Left lung (tissue), 10 donors: ENCODE data around the gene HSD17B8. TPM values are rescaled to one million over a fixed set of nuclear protein-coding genes. Genes with fewer than 3 reads are reported as not detected.
A peak's percentile ranks its signal among the peaks of the same experiment; 100 is the strongest.

Experiments used
- ATAC-seq: fragments of 200-7000 bp; cut with Tn5 transposase; one replicate; pipeline ENCODE4 v1.9.1; 2020; ENCODE audit warnings: moderate library complexity
- DNase-seq, 4 donors: peaks; one replicate each; pipeline ENCODE4 v3.0.0-alpha.2; 2013 to 2020
- H3K27ac ChIP-seq, 2 donors: fragments of 200-600 bp; sonication (generic) in 1 of 2; one replicate each; pipeline versions ENCODE4 v1.5.0 to v1.8.0; 2020 to 2021
- H3K27me3 ChIP-seq, 2 donors: fragments of 200-600 bp; sonication (generic) in 1 of 2; one replicate each; pipeline versions ENCODE4 v1.5.0 to v1.8.0; 2020 to 2021
- H3K36me3 ChIP-seq, 2 donors: fragments of 200-600 bp; sonication (generic) in 1 of 2; one replicate each; pipeline versions ENCODE4 v1.5.0 to v1.8.0; 2020 to 2021
- H3K4me1 ChIP-seq, 2 donors: fragments of 200-600 bp; one replicate each; pipeline ENCODE4 v1.8.0; 2021
- H3K4me3 ChIP-seq, 2 donors: fragments of 200-600 bp; sonication (generic) in 1 of 2; one replicate each; pipeline versions ENCODE4 v1.5.0 to v1.8.0; 2020 to 2021; ENCODE audit warnings: mild to moderate bottlenecking in 1 of 2
- H3K9me3 ChIP-seq, 2 donors: fragments of 200-600 bp; sonication (generic) in 1 of 2; one replicate each; pipeline versions ENCODE4 v1.5.0 to v1.8.0; 2020 to 2021
- intact Hi-C, 2 donors: fragments of 100-400 bp; cut with DNase I; formaldehyde crosslinking; loops; one replicate each; pipeline versions ENCODE4 v1.11.2 to v1.14.2; 2022
- polyA plus RNA-seq, 6 donors: library from polyadenylated mRNA; unstranded; fragments of 120-200 nt; gene quantifications; one replicate each; pipeline ENCODE4 v1.2.1, GENCODE V29; 2013; ENCODE audit not compliant: insufficient read length in 6 of 6
- total RNA-seq, 2 donors: library from RNA; stranded (reverse); fragmentation: NEBNext Ultra II Directional; extraction: Animal tissue kit (Norgen Biotek cat#: 25700); gene quantifications; one replicate each; pipeline ENCODE4 v1.2.1, GENCODE V29; 2021
- TF ChIP-seq, protein P1 (sequence below), 2 donors: fragments of 200-600 bp; sonication (generic) in 1 of 2; IDR thresholded peaks; one replicate each; pipeline versions ENCODE4 v1.5.0 to v1.8.0; 2021; ENCODE audit warnings: antibody characterized with exemption in 2 of 2
- donor health status: DM: no; HTN: yes; CAD: no.
- donor health status: DM: no; HTN: no; CAD: no.

The HSD17B8 gene
- total and polyA plus RNA-seq, 8 donors = 13.5 to 27.0 (median 20.8) TPM

DNA sequence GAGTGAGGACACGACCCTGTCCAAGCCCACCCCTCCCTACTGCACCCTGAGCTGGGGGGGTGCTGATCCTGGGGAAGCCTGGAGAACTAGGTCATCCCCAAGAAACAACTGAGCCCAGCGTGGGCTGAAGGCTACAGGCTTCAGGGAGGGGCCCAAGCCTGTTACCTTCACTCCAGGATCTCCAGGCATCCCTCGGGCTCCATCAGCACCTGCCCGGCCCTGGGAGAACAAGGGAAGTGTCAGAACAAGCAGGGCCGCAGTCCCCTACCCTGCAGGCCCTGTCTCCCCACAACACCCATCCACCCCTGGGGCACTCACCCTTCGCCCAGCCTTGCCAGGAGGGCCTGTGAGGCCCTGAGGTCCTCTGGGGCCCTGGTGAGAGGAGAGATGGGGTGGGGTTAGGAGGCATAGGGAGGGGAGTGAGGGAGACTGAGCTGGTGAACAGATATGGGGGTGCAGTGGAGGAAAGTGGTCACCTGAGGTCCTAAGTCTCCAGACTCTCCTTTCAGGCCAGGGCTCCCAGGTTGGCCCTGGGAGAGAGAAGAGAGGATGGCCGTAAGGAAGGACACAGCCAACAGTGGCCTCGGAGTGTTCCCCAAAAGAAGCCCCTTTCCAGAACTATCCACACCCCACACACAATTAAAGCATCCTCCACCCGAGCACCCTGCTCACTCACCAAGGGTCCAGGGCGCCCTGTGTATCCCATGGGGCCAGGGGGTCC, 25.5 kb upstream of the HSD17B8 start:
- peaks cover 0 to 8% of the 10 kb centered on the region in 2 donors for H3K4me1 ChIP-seq
- H3K27ac ChIP-seq = no peak overlapping the region
- DNase-seq (no peak), ATAC-seq (no peak)
- TF ChIP-seq, protein P1, sequence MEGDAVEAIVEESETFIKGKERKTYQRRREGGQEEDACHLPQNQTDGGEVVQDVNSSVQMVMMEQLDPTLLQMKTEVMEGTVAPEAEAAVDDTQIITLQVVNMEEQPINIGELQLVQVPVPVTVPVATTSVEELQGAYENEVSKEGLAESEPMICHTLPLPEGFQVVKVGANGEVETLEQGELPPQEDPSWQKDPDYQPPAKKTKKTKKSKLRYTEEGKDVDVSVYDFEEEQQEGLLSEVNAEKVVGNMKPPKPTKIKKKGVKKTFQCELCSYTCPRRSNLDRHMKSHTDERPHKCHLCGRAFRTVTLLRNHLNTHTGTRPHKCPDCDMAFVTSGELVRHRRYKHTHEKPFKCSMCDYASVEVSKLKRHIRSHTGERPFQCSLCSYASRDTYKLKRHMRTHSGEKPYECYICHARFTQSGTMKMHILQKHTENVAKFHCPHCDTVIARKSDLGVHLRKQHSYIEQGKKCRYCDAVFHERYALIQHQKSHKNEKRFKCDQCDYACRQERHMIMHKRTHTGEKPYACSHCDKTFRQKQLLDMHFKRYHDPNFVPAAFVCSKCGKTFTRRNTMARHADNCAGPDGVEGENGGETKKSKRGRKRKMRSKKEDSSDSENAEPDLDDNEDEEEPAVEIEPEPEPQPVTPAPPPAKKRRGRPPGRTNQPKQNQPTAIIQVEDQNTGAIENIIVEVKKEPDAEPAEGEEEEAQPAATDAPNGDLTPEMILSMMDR (IDR thresholded peaks at IDR 0.05) = no peak
- no peaks in the 10 kb centered on the region for H3K36me3 ChIP-seq
- no peak overlapping the region for H3K4me3 ChIP-seq
- intact Hi-C loops = no loop called here
- H3K27me3 ChIP-seq = no peaks in the 10 kb centered on the region
- H3K9me3 ChIP-seq = peaks cover 0 to 6% of the 10 kb centered on the region in 2 donors

DNA sequence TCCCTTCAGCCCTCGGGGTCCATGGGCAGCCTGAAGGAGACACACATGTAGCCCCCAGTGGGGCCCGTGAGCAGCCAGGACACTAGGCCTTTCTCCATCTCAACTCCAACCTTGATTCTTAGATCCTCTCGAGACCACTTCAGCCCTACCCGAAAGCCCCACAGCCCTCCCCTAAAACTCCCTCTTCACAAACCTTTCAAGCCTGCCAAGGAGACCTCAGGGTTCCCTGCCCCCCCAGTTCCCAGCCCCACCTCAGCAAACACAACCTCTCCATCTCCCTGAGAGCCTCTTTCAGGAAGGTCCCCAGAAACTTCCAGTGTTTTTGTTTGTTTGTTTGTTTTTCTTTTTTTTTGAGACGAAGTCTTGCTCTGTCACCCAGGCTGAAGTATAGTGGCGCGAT, 23.3 kb upstream of the HSD17B8 start:
- H3K9me3 ChIP-seq = peaks cover 0 to 6% of the 10 kb centered on the region in 2 donors
- H3K36me3 ChIP-seq = no peaks in the 10 kb centered on the region
- peaks cover 0 to 8% of the 10 kb centered on the region in 2 donors for H3K4me1 ChIP-seq
- H3K4me3 ChIP-seq = no peak overlapping the region
- intact Hi-C loops = no loop called here
- DNase-seq = no peak
- ATAC-seq = no peak
- no peak overlapping the region for H3K27ac ChIP-seq
- peaks cover 0 to 7% of the 10 kb centered on the region in 2 donors for H3K27me3 ChIP-seq
- TF ChIP-seq, protein P1 (IDR thresholded peaks at IDR 0.05) = no peak

DNA sequence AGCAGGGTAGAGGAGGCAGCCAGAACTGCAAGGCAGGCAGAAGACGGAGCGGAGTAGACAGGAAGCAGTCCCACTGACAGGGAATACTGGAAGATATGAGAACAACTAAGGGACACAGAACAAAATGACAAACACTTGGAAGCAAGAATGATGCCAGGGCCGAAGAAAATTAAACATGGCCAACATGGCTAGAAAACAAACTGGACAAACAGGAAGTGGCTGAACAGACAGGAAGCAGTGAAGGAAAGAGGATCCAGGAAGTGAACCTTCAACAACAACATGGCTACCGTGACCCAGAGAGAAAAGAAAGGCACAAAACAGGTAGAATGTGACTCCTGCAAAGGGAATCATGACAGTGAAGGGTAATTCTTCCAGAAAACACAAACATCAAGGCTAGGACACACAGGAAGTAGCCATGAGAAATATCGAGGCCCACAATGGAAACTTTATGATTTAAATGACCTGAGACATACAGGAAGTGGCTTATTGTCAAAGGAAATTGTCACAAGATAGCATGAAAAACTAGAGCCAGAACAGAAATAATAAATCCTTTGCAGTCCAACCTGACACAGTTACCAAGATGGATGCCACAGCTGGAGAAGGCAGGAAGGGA, 21.3 kb upstream of the HSD17B8 start:
- Histone ChIP-seq H3K27ac (peak overlapping the region in 1 of 2 donors; percentile 45), H3K27me3 (peaks cover 0 to 7% of the 10 kb centered on the region in 2 donors), H3K4me1 (peaks cover 0 to 8% of the 10 kb centered on the region in 2 donors), H3K9me3 (peaks cover 0 to 6% of the 10 kb centered on the region in 2 donors), H3K4me3 (no peak overlapping the region), H3K36me3 (no peaks in the 10 kb centered on the region)
- DNase-seq (no peak), ATAC-seq (no peak)
- intact Hi-C loops = no loop called here
- TF ChIP-seq, protein P1 (IDR thresholded peaks at IDR 0.05) = no peak

DNA sequence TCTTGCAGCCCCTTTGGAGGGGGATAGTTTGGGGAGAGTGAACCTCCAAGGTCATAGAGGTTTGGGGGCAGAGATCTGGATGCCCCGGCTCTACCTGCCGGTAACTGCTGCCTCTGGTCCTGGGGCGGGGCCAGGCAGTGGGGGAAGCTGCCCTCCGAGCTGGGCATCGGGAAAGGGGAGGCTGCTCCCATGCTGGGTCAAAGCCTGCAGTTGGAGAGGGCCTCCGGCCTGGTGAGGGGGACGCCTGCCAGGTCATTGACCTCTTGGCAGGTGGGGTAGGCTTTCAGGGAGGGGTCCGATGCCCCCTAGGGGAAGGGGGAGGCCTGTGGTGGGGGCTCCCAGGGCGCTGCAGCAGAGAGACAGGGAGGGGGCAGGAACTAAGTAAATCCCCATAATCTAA, 19.3 kb upstream of the HSD17B8 start:
- Histone ChIP-seq H3K4me1 (peaks cover 0 to 8% of the 10 kb centered on the region in 2 donors), H3K27me3 (peaks cover 0 to 22% of the 10 kb centered on the region in 2 donors), H3K36me3 (no peaks in the 10 kb centered on the region), H3K4me3 (no peak overlapping the region), H3K9me3 (peaks cover 0 to 6% of the 10 kb centered on the region in 2 donors), H3K27ac (no peak overlapping the region)
- intact Hi-C loops = no loop called here
- TF ChIP-seq, protein P1 (IDR thresholded peaks at IDR 0.05) = no peak
- ATAC-seq (no peak), DNase-seq (peak in 1 of 4 donors; percentile 54)

DNA sequence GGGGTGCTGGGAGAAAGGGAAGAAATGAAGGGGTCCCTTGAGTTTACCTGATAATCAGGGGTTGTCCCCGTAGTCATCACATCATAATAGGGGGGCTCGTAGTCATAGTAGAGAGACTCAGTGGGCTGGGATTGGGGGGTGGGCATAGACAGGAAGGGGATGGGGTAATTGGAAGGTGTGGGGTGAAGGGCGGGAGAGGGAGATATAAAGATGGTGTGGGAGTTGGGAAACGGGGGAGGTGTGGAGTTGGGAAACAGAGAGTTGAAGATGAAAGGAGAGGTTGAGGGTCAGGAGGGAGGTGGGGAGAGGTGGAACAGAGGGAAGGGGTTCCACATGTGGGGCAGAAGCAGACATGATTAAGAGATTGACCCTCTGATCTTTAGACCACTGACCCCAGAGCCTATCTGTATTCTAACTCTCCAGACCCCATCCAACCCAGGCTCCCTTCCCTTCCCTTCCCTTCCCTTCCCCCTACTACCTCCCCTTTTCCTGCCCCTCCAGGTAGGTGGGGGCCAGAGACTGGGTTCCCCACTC, 18.7 kb upstream of the HSD17B8 start:
- H3K36me3 ChIP-seq = no peaks in the 10 kb centered on the region
- TF ChIP-seq, protein P1 (IDR thresholded peaks at IDR 0.05) = no peak
- H3K27me3 ChIP-seq = peaks cover 3 to 26% of the 10 kb centered on the region in 2 donors
- peaks cover 0 to 8% of the 10 kb centered on the region in 2 donors for H3K4me1 ChIP-seq
- H3K27ac ChIP-seq = no peak overlapping the region
- intact Hi-C loops = no loop called here
- peaks cover 0 to 6% of the 10 kb centered on the region in 2 donors for H3K9me3 ChIP-seq
- no peak for ATAC-seq
- H3K4me3 ChIP-seq = no peak overlapping the region
- no peak for DNase-seq
